GM19025 (cell line): ENCODE results near the gene OR13C8.

Experiments
- ATAC-seq: cut with Tn5 transposase; IDR thresholded peaks from one replicate; pipeline ENCODE4 v1.9.1; 2021; ENCODE audit warnings: mild to moderate bottlenecking, low read depth, moderate library complexity; ENCODE audit not compliant: unreplicated experiment

Gene OR13C8

GRCh38 chr9:104608336-104608735, 39.4 kb downstream of the OR13C8 start:
- no peak for ATAC-seq

GRCh38 chr9:104611213-104611612, 42.2 kb downstream of the OR13C8 start:
- ATAC-seq = no peak

- no peak for ATAC-seq
Observed at GRCh38 chr9:104617418-104617817, 48.5 kb downstream of the OR13C8 start.

- ATAC-seq = no peak
Observed at GRCh38 chr9:104618104-104618503, 49.1 kb downstream of the OR13C8 start, which contains the start of gene OR13C9. Gene OR13C9 (minus strand): TSS chr9:104618204. CDS start chr9:104618204, 0 bp downstream.
